Osteoblast (primary cell): Measurements from ENCODE around the gene KLHL3. TPM values are rescaled to one million over a fixed set of nuclear protein-coding genes. Genes with fewer than 3 reads are reported as not detected.

Source experiments
- DNase-seq: peaks from one replicate; pipeline ENCODE4 v3.0.0; 2011; ENCODE audit warnings: low spot score, mixed read lengths; ENCODE audit not compliant: insufficient read length; ENCODE audit errors: missing footprints
- H2AFZ ChIP-seq: 2 replicates; pipeline ENCODE4 v1.6.0; 2011; ENCODE audit warnings: mild to moderate bottlenecking, low read length
- H3K27ac ChIP-seq: 2 replicates; pipeline ENCODE4 v1.5.1; 2011; ENCODE audit warnings: mild to moderate bottlenecking, low read depth, low read length, moderate library complexity
- H3K27me3 ChIP-seq: 2 replicates; pipeline ENCODE4 v1.6.0; 2012; ENCODE audit warnings: mild to moderate bottlenecking, control low read depth, inconsistent platforms, low read length, moderate library complexity; ENCODE audit not compliant: insufficient read depth
- H3K36me3 ChIP-seq: 2 replicates; pipeline ENCODE4 v1.5.1; 2011; ENCODE audit warnings: mild to moderate bottlenecking, low read length, control low read depth, moderate library complexity; ENCODE audit not compliant: insufficient read depth
- H3K4me1 ChIP-seq: 2 replicates; pipeline ENCODE4 v1.5.1; 2011; ENCODE audit warnings: mild to moderate bottlenecking, low read length, control low read depth, moderate library complexity; ENCODE audit not compliant: insufficient read depth
- H3K4me2 ChIP-seq: 2 replicates; pipeline ENCODE4 v1.6.0; 2011; ENCODE audit warnings: mild to moderate bottlenecking, low read length; ENCODE audit not compliant: insufficient read depth
- H3K4me3 ChIP-seq: fragments of 200-600 bp; sonication (generic); 3 replicates; pipeline ENCODE4 v1.5.1; 2012; ENCODE audit warnings: mild to moderate bottlenecking, low read length, inconsistent platforms; ENCODE audit not compliant: insufficient read depth
- H3K79me2 ChIP-seq: 2 replicates; pipeline ENCODE4 v1.6.0; 2012; ENCODE audit warnings: mild to moderate bottlenecking, low read length, control low read depth, inconsistent platforms; ENCODE audit not compliant: insufficient read depth
- H3K9me3 ChIP-seq: 2 replicates; pipeline ENCODE4 v1.5.1; 2011; ENCODE audit warnings: low read depth, low read length, control low read depth
- H4K20me1 ChIP-seq: 2 replicates; pipeline ENCODE4 v1.6.0; 2012; ENCODE audit warnings: mild to moderate bottlenecking, low read length, control low read depth; ENCODE audit not compliant: insufficient read depth
- total RNA-seq: library from RNA; depleted of rRNA; stranded (reverse); fragments of >200 nt; gene quantifications from 2 replicates; pipeline ENCODE4 v1.2.3, GENCODE V29; 2012
- TF ChIP-seq, protein P1 (sequence below): IDR thresholded peaks from 2 replicates; pipeline ENCODE4 v1.5.1; 2011; ENCODE audit warnings: mild to moderate bottlenecking, low read depth, low read length, moderate library complexity; ENCODE audit errors: extremely low read depth

The KLHL3 gene
- total RNA-seq, 1 donor = 6.2 TPM

DNA sequence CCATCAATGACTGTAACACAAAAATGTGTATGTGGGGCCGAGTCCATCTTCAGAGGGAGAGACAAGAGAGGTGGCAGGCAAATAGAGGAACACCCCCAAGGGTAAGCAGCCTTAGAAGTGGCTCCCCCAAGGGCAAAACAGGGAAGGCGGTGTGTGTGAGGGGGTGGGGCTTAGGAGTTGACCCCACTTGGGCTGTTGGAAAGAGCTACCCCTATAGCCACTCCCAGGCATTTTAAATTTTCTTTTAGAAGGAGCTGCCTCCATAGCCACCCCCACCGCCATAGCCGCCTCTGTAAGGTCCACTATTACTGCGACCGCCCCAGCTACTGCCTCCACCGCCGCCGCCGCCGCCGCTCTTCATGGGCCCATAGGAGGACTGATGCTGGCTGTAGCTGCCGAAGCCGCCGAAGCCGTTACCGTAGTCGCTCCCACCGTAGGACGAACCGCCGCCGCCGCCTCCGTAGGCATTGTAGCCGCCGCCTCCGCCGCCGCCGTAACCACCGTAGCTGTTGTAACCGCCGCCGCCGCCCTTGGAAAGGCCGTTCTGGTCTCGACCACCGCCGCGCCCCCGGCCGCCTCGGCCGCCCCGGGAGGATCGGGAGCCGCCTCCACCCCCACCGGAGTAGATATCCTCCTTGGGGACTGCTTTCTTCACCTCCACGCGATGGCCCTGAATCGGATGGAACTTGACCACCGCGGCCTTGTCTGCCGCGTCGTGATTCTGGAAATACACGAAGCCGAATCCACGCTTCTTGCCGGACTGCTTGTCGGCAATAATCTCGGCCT is 17.2 kb upstream of the KLHL3 start:
- peak overlapping the region; percentile 81 for H2AFZ ChIP-seq
- H3K27ac ChIP-seq = peak overlapping the region; percentile 96
- H3K9me3 ChIP-seq = no peaks in the 10 kb centered on the region
- H3K4me2 ChIP-seq = peak overlapping the region; percentile 98
- peaks cover 48% of the 10 kb centered on the region for H4K20me1 ChIP-seq
- peak; percentile 66 for DNase-seq
- H3K79me2 ChIP-seq = peaks cover 39% of the 10 kb centered on the region
- TF ChIP-seq, protein P1, sequence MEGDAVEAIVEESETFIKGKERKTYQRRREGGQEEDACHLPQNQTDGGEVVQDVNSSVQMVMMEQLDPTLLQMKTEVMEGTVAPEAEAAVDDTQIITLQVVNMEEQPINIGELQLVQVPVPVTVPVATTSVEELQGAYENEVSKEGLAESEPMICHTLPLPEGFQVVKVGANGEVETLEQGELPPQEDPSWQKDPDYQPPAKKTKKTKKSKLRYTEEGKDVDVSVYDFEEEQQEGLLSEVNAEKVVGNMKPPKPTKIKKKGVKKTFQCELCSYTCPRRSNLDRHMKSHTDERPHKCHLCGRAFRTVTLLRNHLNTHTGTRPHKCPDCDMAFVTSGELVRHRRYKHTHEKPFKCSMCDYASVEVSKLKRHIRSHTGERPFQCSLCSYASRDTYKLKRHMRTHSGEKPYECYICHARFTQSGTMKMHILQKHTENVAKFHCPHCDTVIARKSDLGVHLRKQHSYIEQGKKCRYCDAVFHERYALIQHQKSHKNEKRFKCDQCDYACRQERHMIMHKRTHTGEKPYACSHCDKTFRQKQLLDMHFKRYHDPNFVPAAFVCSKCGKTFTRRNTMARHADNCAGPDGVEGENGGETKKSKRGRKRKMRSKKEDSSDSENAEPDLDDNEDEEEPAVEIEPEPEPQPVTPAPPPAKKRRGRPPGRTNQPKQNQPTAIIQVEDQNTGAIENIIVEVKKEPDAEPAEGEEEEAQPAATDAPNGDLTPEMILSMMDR = no peak
- H3K27me3 ChIP-seq = no peaks in the 10 kb centered on the region
- H3K4me3 ChIP-seq = peak overlapping the region; percentile 98
- peaks cover 14% of the 10 kb centered on the region for H3K4me1 ChIP-seq
- H3K36me3 ChIP-seq = peaks cover 10% of the 10 kb centered on the region

DNA sequence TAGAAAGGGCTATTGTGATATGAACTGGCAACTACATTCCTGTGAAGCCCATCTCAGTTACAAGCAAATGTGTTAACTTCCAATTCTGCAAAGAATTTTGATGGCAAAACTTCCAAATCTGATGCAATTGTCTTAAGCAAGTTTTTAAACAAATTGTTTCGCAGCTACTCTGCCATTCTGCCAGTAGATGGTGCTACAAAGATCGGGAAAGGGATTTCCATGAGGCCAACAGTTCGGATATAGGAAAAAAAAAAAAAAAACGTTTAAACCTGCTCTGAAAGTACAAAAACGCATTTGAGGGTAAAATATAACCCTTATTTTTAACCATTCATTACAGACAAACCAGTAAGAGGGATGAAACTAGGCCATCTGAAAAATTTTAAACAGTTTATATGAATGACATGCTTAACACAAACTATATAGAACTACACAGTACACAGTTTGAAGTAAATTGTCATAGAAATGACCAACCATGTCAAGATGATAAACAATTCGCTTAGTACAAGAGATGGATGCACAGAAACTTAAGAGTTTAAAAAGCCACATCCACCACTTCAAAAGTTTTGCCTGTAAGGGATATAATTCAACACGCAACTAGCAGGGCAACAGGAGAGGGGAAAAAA is 16.1 kb upstream of the KLHL3 start:
- Histone ChIP-seq H3K27me3 (no peaks in the 10 kb centered on the region), H3K4me1 (peaks cover 14% of the 10 kb centered on the region), H3K27ac (peak overlapping the region; percentile 96), H3K4me3 (peak overlapping the region; percentile 98), H3K79me2 (peaks cover 39% of the 10 kb centered on the region), H3K4me2 (peak overlapping the region; percentile 98), H4K20me1 (peaks cover 59% of the 10 kb centered on the region), H2AFZ (no peak overlapping the region), H3K9me3 (no peaks in the 10 kb centered on the region), H3K36me3 (peaks cover 10% of the 10 kb centered on the region)
- DNase-seq = peak; percentile 84
- TF ChIP-seq, protein P1 = peak; percentile 90

DNA sequence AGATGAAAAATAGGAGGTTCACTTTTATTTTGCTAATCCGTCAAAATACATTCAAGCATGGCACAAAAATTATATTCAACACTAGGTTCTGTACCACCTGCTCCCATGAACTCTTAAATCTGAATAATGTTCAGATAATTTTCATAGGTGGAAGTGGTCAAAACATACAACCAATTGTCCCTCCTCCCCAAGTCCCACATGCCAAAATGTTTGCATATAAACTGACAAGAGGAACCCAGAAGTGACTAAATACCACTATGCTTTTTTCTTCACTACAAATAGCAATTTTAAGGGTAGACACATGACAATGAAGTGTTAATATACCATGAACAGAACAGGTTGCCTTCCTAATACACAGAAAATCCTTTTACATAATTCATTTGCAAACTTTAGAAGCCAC is 14.5 kb upstream of the KLHL3 start:
- H3K79me2 ChIP-seq = peaks cover 39% of the 10 kb centered on the region
- TF ChIP-seq, protein P1 = no peak
- no peak overlapping the region for H3K4me2 ChIP-seq
- no peak overlapping the region for H3K4me3 ChIP-seq
- DNase-seq = peak; percentile 50
- H3K27me3 ChIP-seq = no peaks in the 10 kb centered on the region
- H2AFZ ChIP-seq = no peak overlapping the region
- H3K36me3 ChIP-seq = peaks cover 10% of the 10 kb centered on the region
- peaks cover 14% of the 10 kb centered on the region for H3K4me1 ChIP-seq
- H4K20me1 ChIP-seq = peaks cover 59% of the 10 kb centered on the region
- no peaks in the 10 kb centered on the region for H3K9me3 ChIP-seq
- no peak overlapping the region for H3K27ac ChIP-seq

DNA sequence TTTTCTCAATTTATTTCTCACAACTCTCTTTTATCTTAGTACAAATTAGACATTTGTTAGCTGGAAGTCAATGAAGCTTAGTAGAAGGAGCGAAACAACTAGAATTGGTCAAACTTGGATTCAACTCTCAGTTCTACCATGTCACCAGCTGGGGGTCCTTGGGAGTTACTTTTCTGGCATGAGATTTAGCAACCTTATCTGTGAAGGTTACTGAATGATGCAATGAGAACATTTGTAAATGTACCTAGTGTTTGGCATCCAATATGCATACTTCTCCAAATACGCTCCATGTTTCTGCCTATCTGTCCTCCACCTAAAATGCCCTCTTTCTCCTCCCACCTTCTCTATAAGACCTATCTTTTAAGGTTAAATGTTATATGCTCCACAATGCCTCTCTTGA is 12.0 kb upstream of the KLHL3 start:
- no peaks in the 10 kb centered on the region for H3K27me3 ChIP-seq
- no peak overlapping the region for H3K4me2 ChIP-seq
- peaks cover 27% of the 10 kb centered on the region for H3K79me2 ChIP-seq
- H3K4me1 ChIP-seq = peaks cover 11% of the 10 kb centered on the region
- H2AFZ ChIP-seq = no peak overlapping the region
- DNase-seq = no peak
- peaks cover 10% of the 10 kb centered on the region for H3K36me3 ChIP-seq
- TF ChIP-seq, protein P1 = no peak
- no peak overlapping the region for H3K4me3 ChIP-seq
- peaks cover 52% of the 10 kb centered on the region for H4K20me1 ChIP-seq
- no peaks in the 10 kb centered on the region for H3K9me3 ChIP-seq
- no peak overlapping the region for H3K27ac ChIP-seq
